HepG2 (cell line): ENCODE results near the gene TOB1. TPM values are rescaled to one million over a fixed set of nuclear protein-coding genes. Genes with fewer than 3 reads are reported as not detected.

Experiments
- CENPBD1 ChIP-seq: sonication (generic); formaldehyde crosslinking; IDR thresholded peaks from 2 replicates; pipeline ENCODE4 v1.8.0; 2022; ENCODE audit warnings: missing genetic modification reagents, low read depth, mild to moderate bottlenecking, borderline replicate concordance
- FOSL1 ChIP-seq: sonication (generic); formaldehyde crosslinking; IDR thresholded peaks from 2 replicates; pipeline ENCODE4 v1.9.0; 2021; ENCODE audit warnings: missing genetic modification reagents, borderline replicate concordance
- GATA4 ChIP-seq: sonication (generic); IDR thresholded peaks from 2 replicates; pipeline ENCODE4 v1.6.1; 2016; ENCODE audit warnings: antibody characterized with exemption, low read depth, borderline replicate concordance
- GPBP1L1 ChIP-seq: sonication (generic); formaldehyde crosslinking; IDR thresholded peaks from 2 replicates; pipeline ENCODE4 v1.5.0; 2020; ENCODE audit warnings: mild to moderate bottlenecking, missing genetic modification reagents
- HHEX ChIP-seq: IDR thresholded peaks from 2 replicates; pipeline ENCODE4 v1.6.1; 2016; ENCODE audit warnings: control low read depth
- HNF4G ChIP-seq, 2 experiments: sonication (generic) in 1 of 2; formaldehyde crosslinking in 1 of 2; IDR thresholded peaks; 2 replicates each; pipeline versions ENCODE4 v1.4.0 to v1.6.1; 2011 to 2020; ENCODE audit warnings: borderline replicate concordance in 2 of 2, low read depth in 2 of 2, mild to moderate bottlenecking in 2 of 2, low read length in 1 of 2, missing genetic modification reagents in 1 of 2, moderate library complexity in 1 of 2
- KLF16 ChIP-seq, 2 experiments: sonication (generic) in 1 of 2; formaldehyde crosslinking in 1 of 2; IDR thresholded peaks; 2 replicates each; pipeline versions ENCODE4 v1.6.1 to v1.8.0; 2016 to 2023; ENCODE audit warnings: missing genetic modification reagents in 2 of 2, missing compliant biosample characterization in 1 of 2
- MED1 ChIP-seq: sonication (generic); formaldehyde crosslinking; IDR thresholded peaks from 2 replicates; pipeline ENCODE4 v1.4.0; 2020; ENCODE audit warnings: missing genetic modification reagents
- MTA3 ChIP-seq: sonication (generic); formaldehyde crosslinking; IDR thresholded peaks from 2 replicates; pipeline ENCODE4 v1.4.0; 2020; ENCODE audit warnings: missing genetic modification reagents
- MXD3 ChIP-seq: IDR thresholded peaks from 2 replicates; pipeline ENCODE4 v1.6.1; 2016; ENCODE audit warnings: mild to moderate bottlenecking, missing biosample characterization, missing genetic modification reagents
- NFIB ChIP-seq: sonication (generic); formaldehyde crosslinking; IDR thresholded peaks from 2 replicates; pipeline ENCODE4 v1.9.0; 2021; ENCODE audit warnings: missing genetic modification reagents, mild to moderate bottlenecking, borderline replicate concordance
- NPAS2 ChIP-seq: sonication (generic); formaldehyde crosslinking; IDR thresholded peaks from 2 replicates; pipeline ENCODE4 v1.8.0; 2022; ENCODE audit warnings: mild to moderate bottlenecking, missing genetic modification reagents, borderline replicate concordance
- NR0B2 ChIP-seq: sonication (generic); formaldehyde crosslinking; IDR thresholded peaks from 2 replicates; pipeline ENCODE4 v1.4.0; 2020; ENCODE audit warnings: mild to moderate bottlenecking, missing genetic modification reagents
- PPARG ChIP-seq: conservative IDR thresholded peaks from 2 replicates; pipeline ENCODE4 v1.6.1; 2016; ENCODE audit warnings: missing biosample characterization, missing genetic modification reagents
- RAD21 ChIP-seq: fragments of 450-650 bp; formaldehyde crosslinking; IDR thresholded peaks from 2 replicates; pipeline ENCODE4 v1.5.0; 2020; ENCODE audit warnings: mild to moderate bottlenecking
- RCOR2 ChIP-seq: IDR thresholded peaks from 2 replicates; pipeline ENCODE4 v1.6.1; 2016; ENCODE audit warnings: missing biosample characterization, missing genetic modification reagents
- ZBTB14 ChIP-seq: sonication (generic); formaldehyde crosslinking; IDR thresholded peaks from 2 replicates; pipeline ENCODE4 v1.4.0; 2020; ENCODE audit warnings: missing genetic modification reagents
- ZBTB43 ChIP-seq: sonication (generic); formaldehyde crosslinking; conservative IDR thresholded peaks from 2 replicates; pipeline ENCODE4 v1.4.0; 2020; ENCODE audit warnings: missing genetic modification reagents
- ZNF343 ChIP-seq: sonication (generic); formaldehyde crosslinking; IDR thresholded peaks from 2 replicates; pipeline ENCODE4 v1.4.0; 2020; ENCODE audit warnings: mild to moderate bottlenecking, missing genetic modification reagents
- ZNF549 ChIP-seq: sonication (generic); formaldehyde crosslinking; IDR thresholded peaks from 2 replicates; pipeline ENCODE4 v1.5.0; 2020; ENCODE audit warnings: missing genetic modification reagents
- ZNF616 ChIP-seq: sonication (generic); formaldehyde crosslinking; IDR thresholded peaks from 2 replicates; pipeline ENCODE4 v1.5.0; 2020; ENCODE audit warnings: low read depth, mild to moderate bottlenecking, missing genetic modification reagents
- ZNF619 ChIP-seq: sonication (generic); formaldehyde crosslinking; IDR thresholded peaks from 2 replicates; pipeline ENCODE4 v1.4.0; 2020; ENCODE audit warnings: mild to moderate bottlenecking, missing genetic modification reagents
- ZNF670 ChIP-seq: sonication (generic); formaldehyde crosslinking; IDR thresholded peaks from 2 replicates; pipeline ENCODE4 v1.8.0; 2022; ENCODE audit warnings: mild to moderate bottlenecking, missing genetic modification reagents, borderline replicate concordance
- ZNF724P ChIP-seq: sonication (generic); formaldehyde crosslinking; IDR thresholded peaks from 2 replicates; pipeline ENCODE4 v1.8.0; 2022; ENCODE audit warnings: missing genetic modification reagents, borderline replicate concordance
- ZNF780A ChIP-seq: sonication (generic); formaldehyde crosslinking; IDR thresholded peaks from 2 replicates; pipeline ENCODE4 v1.8.0; 2022; ENCODE audit warnings: mild to moderate bottlenecking, missing genetic modification reagents, moderate library complexity
- polyA plus RNA-seq, 8 experiments: library from polyadenylated mRNA; depleted of rRNA in 3 of 8; stranded (reverse) in 7 of 8; unstranded in 1 of 8; fragments of >200 nt; fragmentation: Illumina TruSeq in 4 of 8; extraction: Trizol in 4 of 8; gene quantifications; 2 replicates each; pipeline versions ENCODE4 v1.2.1 to v1.2.3, GENCODE V29; 2011 to 2016; ENCODE audit warnings: low read depth in 4 of 8, missing spikeins in 1 of 8, mixed read lengths in 1 of 8; ENCODE audit not compliant: insufficient read depth in 1 of 8
- total RNA-seq, 5 experiments: library from RNA; depleted of rRNA; stranded (reverse); fragments of >200 nt; fragmentation: Illumina TruSeq; extraction: Trizol; gene quantifications; 2 replicates each; pipeline ENCODE4 v1.2.3, GENCODE V29; 2016; ENCODE audit warnings: low read depth in 1 of 5

Gene TOB1
- total and polyA plus RNA-seq, 2 of the 13 experiments (the other 11 are each of a cell fraction or from before 2014, with no cell fraction given), result 21.9 to 57.7 TPM

- peak; percentile 80 for TF ChIP-seq ZBTB43
- TF ChIP-seq ZNF616, result peak; percentile 82
- no peak; the same call in 1 of the 2 replicates for TF ChIP-seq FOSL1 (CRISPR knock-in tag)
- TF ChIP-seq ZNF549 (CRISPR knock-in tag), result no peak
- no peak for TF ChIP-seq NPAS2 (CRISPR knock-in tag)
- TF ChIP-seq NR0B2 (CRISPR knock-in tag), result peak; percentile 81; the same call in 1 of the 2 replicates
- no peak for TF ChIP-seq ZNF780A (CRISPR knock-in tag)
- no peak for TF ChIP-seq NFIB (CRISPR knock-in tag)
- peak; percentile 13; the same call in 1 of the 2 replicates for TF ChIP-seq ZNF670
- peak; percentile 68; the same call in 1 of the 2 replicates for TF ChIP-seq HNF4G (IDR thresholded peaks at IDR 0.05; ENCODE audit: borderline replicate concordance, low read depth, low read length)
- no peak for TF ChIP-seq HNF4G (CRISPR knock-in tag; IDR thresholded peaks at IDR 0.05; ENCODE audit: borderline replicate concordance, low read depth)
- no peak for TF ChIP-seq MTA3 (CRISPR knock-in tag)
- no peak for TF ChIP-seq GPBP1L1 (CRISPR knock-in tag)
- peak; percentile 93 for TF ChIP-seq MED1 (CRISPR knock-in tag)
- TF ChIP-seq GATA4, result peak; percentile 94
- 0 out of 2 replicates have a peak, but pooled peaks have one; percentile 11 for TF ChIP-seq ZNF619 (CRISPR knock-in tag)
- peak; percentile 47; the same call in 1 of the 2 replicates for TF ChIP-seq PPARG
- TF ChIP-seq RCOR2 (CRISPR knock-in tag), result peak; percentile 30; the same call in 1 of the 2 replicates
- peak; percentile 95 for TF ChIP-seq ZNF343 (CRISPR knock-in tag)
- peak; percentile 92 for TF ChIP-seq ZNF724P (CRISPR knock-in tag)
- TF ChIP-seq CENPBD1 (CRISPR knock-in tag), result no peak
- TF ChIP-seq ZBTB14 (CRISPR knock-in tag), result peak; percentile 99
- peak; percentile 97 for TF ChIP-seq MXD3 (CRISPR knock-in tag)
- TF ChIP-seq KLF16 (CRISPR knock-in tag; IDR thresholded peaks at IDR 0.05), result peak; percentile 64 to 95; a peak in 2 of 4 replicates
- TF ChIP-seq RAD21 (CRISPR knock-in tag), result peak; percentile 87
- no peak for TF ChIP-seq HHEX (CRISPR knock-in tag)
These were observed at the start of gene TOB1 (continued) for GRCh38 chr17:50866261-50866949.
